ENCODE data around the gene CMSS1.

The CMSS1 gene

GRCh38 chr3:99997293-99997692 lies 179.6 kb downstream of the CMSS1 start:
- Histone ChIP-seq H3K4me1 (ENCODE audit: control insufficient read depth, insufficient read depth, low read length) (no peaks in the 10 kb centered on the region), H3K4me3 (ENCODE audit: low read depth, low read length) (no peak overlapping the region), H3K36me3 (ENCODE audit: control insufficient read depth in 2 of 2, insufficient read depth in 1 of 2, low read length in 2 of 2) (no peaks in the 10 kb centered on the region), H3K9me3 (ENCODE audit: control insufficient read depth, insufficient read depth, low read depth, low read length) (no peaks in the 10 kb centered on the region), H3K27ac (ENCODE audit: extremely low read depth, low read depth, low read length) (no peak overlapping the region)
- no peak for TF ChIP-seq PRDM10 (tag by site-specific recombination; IDR thresholded peaks at IDR 0.05)
- TF ChIP-seq REST (tag by site-specific recombination; IDR thresholded peaks at IDR 0.05), result no peak
- no peak for TF ChIP-seq ZNF670 (tag by site-specific recombination; IDR thresholded peaks at IDR 0.05; ENCODE audit: low read depth)
- TF ChIP-seq ZNF629 (tag by site-specific recombination; IDR thresholded peaks at IDR 0.05), result no peak
- TF ChIP-seq ZEB2 (tag by site-specific recombination; IDR thresholded peaks at IDR 0.05), result no peak
- no peak for TF ChIP-seq ZNF645 (tag by site-specific recombination; IDR thresholded peaks at IDR 0.05)
- no peak for TF ChIP-seq GLI2 (tag by site-specific recombination; IDR thresholded peaks at IDR 0.05; ENCODE audit: borderline replicate concordance, low read depth)
- TF ChIP-seq ZNF777 (tag by site-specific recombination; IDR thresholded peaks at IDR 0.05; ENCODE audit: borderline replicate concordance), result no peak
- TF ChIP-seq ZBTB48 (tag by site-specific recombination; IDR thresholded peaks at IDR 0.05), result no peak
- no peak for TF ChIP-seq ZNF549 (tag by site-specific recombination; IDR thresholded peaks at IDR 0.05)
- no peak for TF ChIP-seq ZNF449 (tag by site-specific recombination; IDR thresholded peaks at IDR 0.05)
- TF ChIP-seq ZNF518A (tag by site-specific recombination; conservative IDR thresholded peaks at IDR 0.05; ENCODE audit: low read depth), result no peak
- no peak for TF ChIP-seq ZNF223 (tag by site-specific recombination; IDR thresholded peaks at IDR 0.05)
- TF ChIP-seq ZNF239 (tag by site-specific recombination; IDR thresholded peaks at IDR 0.05), result no peak
- POLR2A ChIA-PET, result no interaction called here
- CTCF ChIA-PET, result no interaction called here
